ENCODE measurements around the gene CEP295NL. TPM values are rescaled to one million over a fixed set of nuclear protein-coding genes. Genes with fewer than 3 reads are reported as not detected.
"Not testable (repeated sequence)": the region's sequence is repeated elsewhere in the genome, so short reads cannot be mapped to it uniquely, and the experiment has no call there.

Gene CEP295NL
- total RNA-seq, 1 experiment from 2014 or later, result 2.0 TPM

DNA sequence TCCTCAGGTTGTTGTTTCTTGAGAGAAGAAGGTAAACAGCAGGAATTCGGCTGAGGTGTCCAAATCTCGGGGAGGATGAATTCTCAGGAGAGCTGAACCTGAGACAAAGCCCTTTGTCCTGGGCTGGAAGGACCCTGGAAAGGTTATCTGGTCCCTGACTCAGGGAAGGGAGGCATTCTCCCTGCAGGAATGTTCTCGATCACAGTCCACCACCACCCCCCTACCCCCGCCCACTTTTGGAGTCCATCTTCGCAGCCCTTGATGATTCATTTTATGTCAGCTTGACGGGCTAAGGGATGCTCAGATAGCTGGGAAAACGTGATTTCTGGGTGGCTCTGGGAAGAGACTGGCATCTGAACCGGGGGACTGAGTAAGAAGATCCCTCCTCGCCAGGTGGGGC, 1.4 kb upstream of the CEP295NL start:
- H3K4me1 ChIP-seq, result peaks cover 12% of the 10 kb centered on the region
- H3K36me3 ChIP-seq (ENCODE audit: control insufficient read depth, insufficient read depth, low read length), result no peaks in the 10 kb centered on the region
- no peak for DNase-seq
- no peaks in the 10 kb centered on the region for H3K9me3 ChIP-seq
- H3K9me3 Mint-ChIP-seq (ENCODE audit: unreplicated experiment), result no peaks in the 10 kb centered on the region
- no peak overlapping the region for H3K27ac Mint-ChIP-seq (ENCODE audit: unreplicated experiment)
- ChIA-PET CTCF (interaction anchor here (0.6 kb wide), 1 partner anchor 52 kb away, joined by 3 read pairs; no protein-coding TSS in a partner anchor), POLR2A (no interaction called here)
- no peaks in the 10 kb centered on the region for H3K27me3 Mint-ChIP-seq (ENCODE audit: insufficient read depth, unreplicated experiment)
- intact Hi-C loops (cut with micrococcal nuclease; ENCODE audit: unreplicated experiment), result loop anchor here (5.0 kb wide), 1 partner anchor 1768 kb away; no protein-coding TSS in a partner anchor
- BruUV-seq (replicated peaks), result no TSS peak
- H3K36me3 Mint-ChIP-seq (ENCODE audit: insufficient read depth, unreplicated experiment), result peaks cover 37% of the 10 kb centered on the region
- no peak overlapping the region for H3K4me3 Mint-ChIP-seq (ENCODE audit: unreplicated experiment)
- peaks cover 44% of the 10 kb centered on the region for H3K4me1 Mint-ChIP-seq (ENCODE audit: low read depth, unreplicated experiment)
- no peaks in the 10 kb centered on the region for H3K27me3 ChIP-seq (replicated peaks; ENCODE audit: control insufficient read depth, insufficient read depth, low read length)
- TF ChIP-seq, protein P1, sequence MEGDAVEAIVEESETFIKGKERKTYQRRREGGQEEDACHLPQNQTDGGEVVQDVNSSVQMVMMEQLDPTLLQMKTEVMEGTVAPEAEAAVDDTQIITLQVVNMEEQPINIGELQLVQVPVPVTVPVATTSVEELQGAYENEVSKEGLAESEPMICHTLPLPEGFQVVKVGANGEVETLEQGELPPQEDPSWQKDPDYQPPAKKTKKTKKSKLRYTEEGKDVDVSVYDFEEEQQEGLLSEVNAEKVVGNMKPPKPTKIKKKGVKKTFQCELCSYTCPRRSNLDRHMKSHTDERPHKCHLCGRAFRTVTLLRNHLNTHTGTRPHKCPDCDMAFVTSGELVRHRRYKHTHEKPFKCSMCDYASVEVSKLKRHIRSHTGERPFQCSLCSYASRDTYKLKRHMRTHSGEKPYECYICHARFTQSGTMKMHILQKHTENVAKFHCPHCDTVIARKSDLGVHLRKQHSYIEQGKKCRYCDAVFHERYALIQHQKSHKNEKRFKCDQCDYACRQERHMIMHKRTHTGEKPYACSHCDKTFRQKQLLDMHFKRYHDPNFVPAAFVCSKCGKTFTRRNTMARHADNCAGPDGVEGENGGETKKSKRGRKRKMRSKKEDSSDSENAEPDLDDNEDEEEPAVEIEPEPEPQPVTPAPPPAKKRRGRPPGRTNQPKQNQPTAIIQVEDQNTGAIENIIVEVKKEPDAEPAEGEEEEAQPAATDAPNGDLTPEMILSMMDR (IDR thresholded peaks at IDR 0.05; ENCODE audit: insufficient read depth in 1 of 2, low read depth in 1 of 2, low read length in 1 of 2, severe bottlenecking in 1 of 2, unreplicated experiment in 1 of 2), result no peak
- H3K4me3 ChIP-seq (ENCODE audit: low read depth, low read length), result no peak overlapping the region

DNA sequence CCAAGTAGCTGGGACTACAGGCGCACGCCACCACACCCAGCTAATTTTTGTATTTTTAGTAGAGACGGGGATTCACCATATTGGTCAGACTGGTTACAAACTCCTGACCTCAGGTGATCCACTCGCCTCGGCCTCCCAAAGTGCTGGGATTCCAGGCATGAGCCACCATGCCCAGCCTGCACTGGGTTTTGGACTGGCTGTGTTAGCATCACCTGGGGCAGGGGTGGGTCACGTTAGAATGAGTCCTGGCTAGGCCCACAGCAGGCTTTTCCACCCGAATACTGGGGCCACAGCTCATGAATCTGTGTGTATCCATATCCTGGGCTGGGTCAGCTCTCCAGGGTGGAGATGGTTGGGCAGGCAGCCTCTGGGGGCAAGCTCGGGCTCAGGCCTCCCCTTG, 770 bp downstream of the CEP295NL start:
- Mint-ChIP-seq H3K4me1 (ENCODE audit: low read depth, unreplicated experiment) (peaks cover 43% of the 10 kb centered on the region), H3K36me3 (ENCODE audit: insufficient read depth, unreplicated experiment) (peaks cover 40% of the 10 kb centered on the region), H3K27ac (ENCODE audit: unreplicated experiment) (peak overlapping the region; percentile 54)
- DNase-seq; H3K9me3 ChIP-seq; H3K4me3 ChIP-seq (ENCODE audit: low read depth, low read length); POLR2A ChIA-PET; H3K4me3 Mint-ChIP-seq (ENCODE audit: unreplicated experiment); BruUV-seq (replicated peaks); H3K27me3 Mint-ChIP-seq (ENCODE audit: insufficient read depth, unreplicated experiment); H3K36me3 ChIP-seq (ENCODE audit: control insufficient read depth, insufficient read depth, low read length); CTCF ChIA-PET; H3K27me3 ChIP-seq (replicated peaks; ENCODE audit: control insufficient read depth, insufficient read depth, low read length); H3K9me3 Mint-ChIP-seq (ENCODE audit: unreplicated experiment): not testable (repeated sequence)
- intact Hi-C loops (cut with micrococcal nuclease; ENCODE audit: unreplicated experiment), result loop anchor here (5.0 kb wide), 1 partner anchor 1770 kb away; no protein-coding TSS in a partner anchor
- H3K4me1 ChIP-seq, result peaks cover 27% of the 10 kb centered on the region

DNA sequence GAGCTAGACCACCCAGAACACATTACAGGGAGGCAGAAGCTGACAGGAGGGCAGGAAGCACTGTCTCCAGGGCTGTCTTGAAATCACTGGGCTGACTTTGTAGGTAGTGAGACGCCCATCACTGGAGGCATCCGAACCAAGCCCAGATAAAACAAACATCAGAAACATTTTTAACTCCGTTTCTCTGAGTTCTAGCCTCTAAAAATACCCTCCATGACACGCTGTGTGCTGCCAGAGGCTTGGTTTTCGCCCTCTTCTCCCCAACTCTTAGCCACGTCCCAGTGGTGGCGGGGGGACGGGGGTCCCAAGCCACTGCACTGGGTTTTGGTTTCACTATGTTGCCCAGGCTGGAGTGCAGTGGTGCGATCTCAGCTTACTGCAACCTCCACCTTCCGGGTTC, 1.2 kb downstream of the CEP295NL start:
- Mint-ChIP-seq H3K9me3 (ENCODE audit: unreplicated experiment) (no peaks in the 10 kb centered on the region), H3K4me3 (ENCODE audit: unreplicated experiment) (no peak overlapping the region), H3K36me3 (ENCODE audit: insufficient read depth, unreplicated experiment) (peaks cover 41% of the 10 kb centered on the region), H3K27ac (ENCODE audit: unreplicated experiment) (peak overlapping the region; percentile 54), H3K4me1 (ENCODE audit: low read depth, unreplicated experiment) (peaks cover 43% of the 10 kb centered on the region), H3K27me3 (ENCODE audit: insufficient read depth, unreplicated experiment) (no peaks in the 10 kb centered on the region)
- H3K36me3 ChIP-seq (ENCODE audit: control insufficient read depth, insufficient read depth, low read length), result no peaks in the 10 kb centered on the region; the same call in 1 of the 2 replicates
- POLR2A ChIA-PET, result no interaction called here
- CTCF ChIA-PET, result no interaction called here
- BruUV-seq (replicated peaks), result no TSS peak
- H3K4me3 ChIP-seq (ENCODE audit: low read depth, low read length), result no peak overlapping the region
- H3K9me3 ChIP-seq, result no peaks in the 10 kb centered on the region
- TF ChIP-seq, protein P1 (IDR thresholded peaks at IDR 0.05; ENCODE audit: insufficient read depth in 1 of 2, low read depth in 1 of 2, low read length in 1 of 2, severe bottlenecking in 1 of 2, unreplicated experiment in 1 of 2), result no peak
- H3K27me3 ChIP-seq (replicated peaks; ENCODE audit: control insufficient read depth, insufficient read depth, low read length), result no peaks in the 10 kb centered on the region
- DNase-seq, result no peak
- H3K4me1 ChIP-seq, result peaks cover 27% of the 10 kb centered on the region
- intact Hi-C loops (cut with micrococcal nuclease; ENCODE audit: unreplicated experiment), result loop anchor here (5.0 kb wide), 1 partner anchor 1770 kb away; no protein-coding TSS in a partner anchor
